GM06990 (cell line): ENCODE measurements around the gene CHTOP.
"Not testable (repeated sequence)": the region's sequence is repeated elsewhere in the genome, so short reads cannot be mapped to it uniquely, and the experiment has no call there.

Experiments
- DNase-seq: peaks from one replicate; pipeline ENCODE4 v3.0.0-alpha.2; 2011; ENCODE audit not compliant: insufficient read length; ENCODE audit errors: extremely low read depth
- H3K27me3 ChIP-seq: replicated peaks from 2 replicates; pipeline ENCODE4 v1.6.0; 2011; ENCODE audit warnings: low read length; ENCODE audit not compliant: control insufficient read depth, insufficient read depth
- H3K36me3 ChIP-seq: 2 replicates; pipeline ENCODE4 v1.5.1; 2011; ENCODE audit warnings: low read length; ENCODE audit not compliant: control insufficient read depth, insufficient read depth
- H3K4me3 ChIP-seq: replicated peaks from 2 replicates; pipeline ENCODE4 v1.5.1; 2011; ENCODE audit warnings: low read depth, mild to moderate bottlenecking, control low read depth, low read length
- CTCF ChIP-seq: IDR thresholded peaks from 2 replicates; pipeline ENCODE4 v1.5.1; 2011; ENCODE audit warnings: low read length, control low read depth, mild to moderate bottlenecking, inconsistent platforms; ENCODE audit not compliant: insufficient read depth, poor library complexity, severe bottlenecking

Gene CHTOP

DNA sequence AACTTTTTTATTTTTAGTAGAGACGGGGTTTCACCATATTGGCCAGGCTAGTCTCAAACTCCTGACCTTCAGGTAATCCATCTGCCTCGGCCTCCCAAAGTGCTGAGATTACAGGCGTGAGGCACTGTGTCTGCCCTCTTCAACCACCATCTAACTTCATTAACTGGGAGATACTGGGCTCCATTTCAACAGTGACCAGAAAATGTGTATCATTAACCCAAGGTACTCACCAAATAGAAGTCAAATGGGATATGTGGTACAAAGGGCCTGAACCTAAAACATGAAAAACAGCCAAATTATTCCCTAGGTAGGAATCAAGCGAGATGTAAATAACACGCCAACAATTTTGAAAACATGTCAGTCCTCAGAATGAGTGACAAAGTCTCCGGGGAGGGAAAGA lies 35.7 kb downstream of the CHTOP start:
- peaks cover 16% of the 10 kb centered on the region for H3K36me3 ChIP-seq
- DNase-seq: no peak
- peak overlapping the region; percentile 97 for H3K4me3 ChIP-seq
- H3K27me3 ChIP-seq: no peaks in the 10 kb centered on the region
- TF ChIP-seq CTCF: no peak

DNA sequence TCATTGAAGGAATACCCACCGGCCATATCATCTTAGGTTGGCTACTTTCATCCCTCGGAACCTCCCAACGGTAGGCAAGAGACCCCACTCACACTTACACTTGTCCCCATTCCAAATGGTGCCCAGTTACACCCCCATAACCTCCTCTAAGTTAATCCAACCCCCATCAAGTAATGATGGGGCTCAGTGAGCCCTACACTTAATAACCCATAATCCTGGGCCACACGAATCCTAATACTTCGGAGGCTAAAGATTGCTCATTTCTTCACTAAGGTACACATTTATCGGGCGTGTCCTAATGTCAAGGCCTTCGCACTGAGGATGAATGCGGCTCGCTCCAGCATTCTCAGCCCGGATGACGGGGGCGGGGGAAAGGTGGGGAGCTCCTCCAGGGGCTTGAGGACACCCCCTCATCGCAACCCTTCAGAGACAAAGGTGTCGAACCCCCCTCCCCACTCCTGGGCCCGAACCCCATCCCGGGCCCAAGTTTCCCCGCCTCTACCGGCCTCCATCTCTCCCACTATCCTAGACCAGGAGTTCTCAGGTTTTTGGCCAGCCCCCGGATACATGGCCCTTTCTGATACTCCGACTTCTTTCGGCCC lies 36.5 kb downstream of the CHTOP start:
- TF ChIP-seq CTCF: no peak
- peak overlapping the region; percentile 97 for H3K4me3 ChIP-seq
- H3K27me3 ChIP-seq: no peaks in the 10 kb centered on the region
- peaks cover 15% of the 10 kb centered on the region for H3K36me3 ChIP-seq
- no peak for DNase-seq

DNA sequence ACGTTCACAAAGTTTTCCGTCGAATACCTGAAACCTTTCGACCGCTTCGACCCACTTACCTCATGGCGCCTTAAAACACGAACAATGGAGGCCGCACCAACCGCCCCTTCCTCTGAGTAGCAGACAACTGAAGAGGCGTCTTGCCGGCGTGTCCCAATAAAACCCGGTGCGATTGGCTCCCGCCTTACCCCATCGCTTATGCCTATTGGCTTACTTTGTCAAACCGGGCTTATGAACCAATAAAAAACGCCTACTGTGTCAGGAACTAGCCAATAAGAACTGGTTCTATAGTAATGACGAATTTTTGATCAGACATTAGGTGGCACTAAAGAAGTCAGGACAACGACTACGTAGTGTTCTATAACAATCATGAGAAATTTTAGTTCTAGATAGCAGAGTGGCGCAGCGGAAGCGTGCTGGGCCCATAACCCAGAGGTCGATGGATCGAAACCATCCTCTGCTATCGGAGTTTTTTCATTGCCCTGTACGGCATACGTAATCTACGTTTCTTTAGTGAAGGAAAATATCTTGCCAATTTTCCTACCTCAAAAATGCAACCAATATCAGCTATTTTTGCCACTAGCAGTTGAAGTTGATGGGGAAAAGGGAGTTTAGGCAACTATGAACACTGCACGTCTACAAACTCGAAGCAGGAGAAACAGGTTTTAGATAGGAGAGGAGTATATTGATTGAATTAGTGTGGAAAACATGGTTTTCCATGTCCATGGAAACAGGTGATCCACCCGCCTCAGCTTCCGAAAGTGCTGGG lies 37.2 kb downstream of the CHTOP start, which contains the start of gene ILF2:
ILF2 (minus strand) TSS at position 135 of the 769 bp plus-strand sequence; CDS start at position 64, 71 bp downstream.
- no peaks in the 10 kb centered on the region for H3K27me3 ChIP-seq
- peak within 1 kb of the TSS; percentile 97 for H3K4me3 ChIP-seq
- TF ChIP-seq CTCF: peak; percentile 22
- peaks cover 11% of the 10 kb centered on the region for H3K36me3 ChIP-seq
- DNase-seq: peak; percentile 93

DNA sequence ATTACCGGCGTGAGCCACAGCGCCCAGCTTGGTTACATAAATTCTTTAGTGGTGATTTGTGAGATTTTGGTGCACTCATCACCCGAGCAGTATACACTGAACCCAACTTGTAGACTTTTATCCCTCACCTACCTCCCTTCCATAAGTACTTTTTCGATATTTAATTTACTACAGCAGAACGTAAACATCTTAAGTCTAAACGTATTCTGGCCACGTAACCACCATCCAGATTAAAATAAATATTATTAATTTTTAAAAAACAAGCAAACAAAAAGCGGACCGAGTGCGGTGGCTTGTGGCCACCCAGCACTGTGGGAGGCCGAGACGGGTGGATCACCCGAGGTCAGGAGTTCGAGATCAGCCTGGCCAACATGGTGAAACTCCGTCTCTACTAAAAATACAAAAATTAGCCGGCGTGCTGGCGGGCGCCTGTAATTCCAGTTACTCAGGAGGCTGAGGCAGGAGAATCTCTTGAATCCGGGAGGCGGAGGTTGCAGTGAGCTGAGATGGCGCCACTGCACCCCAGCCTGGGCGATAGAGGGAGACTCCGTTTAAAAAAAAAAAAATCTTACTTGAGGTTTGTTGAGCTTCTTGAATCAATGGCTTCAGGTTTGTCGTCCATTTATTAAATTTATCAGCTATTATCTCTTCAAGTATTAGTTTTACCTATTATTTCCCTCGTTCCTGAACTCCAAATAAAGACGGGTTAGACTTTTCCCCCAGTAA lies 37.9 kb downstream of the CHTOP start:
- H3K27me3 ChIP-seq, H3K36me3 ChIP-seq: not testable (repeated sequence)
- TF ChIP-seq CTCF: peak; percentile 9
- DNase-seq: peak; percentile 52
- peak overlapping the region; percentile 67 for H3K4me3 ChIP-seq

DNA sequence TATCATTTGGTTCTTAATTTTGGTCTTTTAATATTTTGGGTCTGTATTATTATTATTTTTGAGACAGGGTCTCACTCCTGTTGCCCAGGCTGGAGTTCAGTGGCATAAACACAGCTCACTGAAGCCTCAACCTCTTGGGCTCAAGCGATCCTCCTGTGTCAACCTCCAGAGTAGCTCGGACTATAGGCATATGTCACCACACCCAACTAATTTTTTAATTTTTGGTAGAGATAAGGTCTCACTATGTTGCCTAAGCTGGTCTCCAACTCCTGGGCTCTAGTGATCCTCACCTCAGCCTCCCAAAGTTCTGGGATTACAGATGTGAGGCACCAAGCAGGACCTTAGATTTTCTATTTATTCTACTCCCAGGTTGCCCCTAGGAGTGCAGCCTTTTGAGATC lies 39.6 kb downstream of the CHTOP start:
- DNase-seq: no peak
- H3K36me3 ChIP-seq: peaks cover 2% of the 10 kb centered on the region
- H3K4me3 ChIP-seq: no peak overlapping the region
- no peak for TF ChIP-seq CTCF
- no peaks in the 10 kb centered on the region for H3K27me3 ChIP-seq
